Central memory CD8-positive, alpha-beta T cell (primary cell): Measurements from ENCODE around the gene AMIGO1.

Source experiments
- ATAC-seq: fragments of 150-1000 bp; cut with Tn5 transposase; replicated peaks from 2 replicates; pipeline ENCODE4 v1.10.0; 2022; ENCODE audit warnings: mild to moderate bottlenecking, moderate FRiP score, moderate number of reproducible peaks; ENCODE audit not compliant: poor library complexity, severe bottlenecking; ENCODE audit errors: extremely low read depth
- DNase-seq, 2 donors: peaks; one replicate each; pipeline ENCODE4 v3.0.0; 2021; ENCODE audit warnings: low spot score in 2 of 2
- H3K27ac Mint-ChIP-seq: one replicate; pipeline ENCODE4 v1.8.0; 2022; ENCODE audit warnings: low read depth, mild to moderate bottlenecking, moderate library complexity, mixed read lengths
- H3K27me3 Mint-ChIP-seq: one replicate; pipeline ENCODE4 v1.8.0; 2022; ENCODE audit warnings: mixed read lengths
- H3K36me3 Mint-ChIP-seq: one replicate; pipeline ENCODE4 v1.8.0; 2022; ENCODE audit warnings: mild to moderate bottlenecking, moderate library complexity, mixed read lengths; ENCODE audit not compliant: insufficient read depth
- H3K4me1 Mint-ChIP-seq: one replicate; pipeline ENCODE4 v1.8.0; 2022; ENCODE audit warnings: mixed read lengths
- H3K4me3 Mint-ChIP-seq: one replicate; pipeline ENCODE4 v1.8.0; 2022; ENCODE audit warnings: mild to moderate bottlenecking, moderate library complexity, mixed read lengths
- H3K9me3 Mint-ChIP-seq: one replicate; pipeline ENCODE4 v1.8.0; 2022; ENCODE audit warnings: mixed read lengths

AMIGO1 gene, protein sequence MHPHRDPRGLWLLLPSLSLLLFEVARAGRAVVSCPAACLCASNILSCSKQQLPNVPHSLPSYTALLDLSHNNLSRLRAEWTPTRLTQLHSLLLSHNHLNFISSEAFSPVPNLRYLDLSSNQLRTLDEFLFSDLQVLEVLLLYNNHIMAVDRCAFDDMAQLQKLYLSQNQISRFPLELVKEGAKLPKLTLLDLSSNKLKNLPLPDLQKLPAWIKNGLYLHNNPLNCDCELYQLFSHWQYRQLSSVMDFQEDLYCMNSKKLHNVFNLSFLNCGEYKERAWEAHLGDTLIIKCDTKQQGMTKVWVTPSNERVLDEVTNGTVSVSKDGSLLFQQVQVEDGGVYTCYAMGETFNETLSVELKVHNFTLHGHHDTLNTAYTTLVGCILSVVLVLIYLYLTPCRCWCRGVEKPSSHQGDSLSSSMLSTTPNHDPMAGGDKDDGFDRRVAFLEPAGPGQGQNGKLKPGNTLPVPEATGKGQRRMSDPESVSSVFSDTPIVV

DNA sequence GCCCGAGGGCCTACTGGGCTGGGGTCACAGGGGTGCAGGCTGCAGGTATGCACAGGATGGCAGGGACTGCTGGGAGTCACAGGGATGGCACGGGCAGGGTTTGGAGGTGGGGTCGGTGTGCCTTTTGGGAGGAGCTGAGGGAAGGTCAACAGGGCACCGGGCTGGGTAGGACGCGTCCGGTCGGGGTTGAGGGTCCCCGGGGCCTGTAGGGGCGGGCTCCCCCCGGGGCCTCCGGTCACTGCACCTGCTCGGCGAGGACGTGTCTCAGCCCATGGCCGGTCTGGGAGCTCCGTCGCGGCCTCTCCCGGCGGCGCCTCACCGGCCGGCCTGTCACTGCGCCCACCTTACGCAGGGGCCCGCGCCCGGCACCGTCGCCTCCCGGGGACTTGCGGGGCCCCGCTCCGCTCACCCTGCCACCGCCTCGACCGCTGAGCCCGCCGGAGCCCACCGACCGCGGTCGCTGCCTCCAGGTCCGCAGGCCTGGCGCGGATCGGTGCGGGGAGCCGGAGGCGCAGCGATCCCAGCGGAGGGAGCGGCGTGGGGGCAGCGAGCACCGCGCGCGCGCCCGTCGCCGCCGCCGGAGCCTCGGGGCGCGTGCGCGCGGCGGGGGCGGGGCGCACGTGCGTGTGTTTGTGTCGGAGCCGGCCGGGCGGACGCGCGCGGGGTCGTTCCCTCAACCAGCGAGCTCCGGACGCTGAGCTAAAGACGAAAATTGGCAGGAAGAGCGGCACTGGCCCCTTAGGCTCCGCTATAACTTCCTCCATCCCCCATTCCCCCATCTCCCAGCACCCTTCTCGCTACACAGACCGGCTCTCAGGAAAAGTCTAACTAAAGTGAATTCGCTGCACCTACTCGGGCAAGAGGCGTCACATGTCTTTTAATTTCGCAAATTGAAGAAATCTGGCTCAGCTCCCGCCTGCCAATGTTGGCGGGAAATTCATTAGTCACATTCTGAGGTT lies at the start of gene AMIGO1:
Gene AMIGO1, minus strand, starts transcription at position 552 of the 959 bp plus-strand sequence. CDS start 815 bp downstream, outside the sequence.
- DNase-seq: peak in 1 of 2 donors; percentile 23
- Mint-ChIP-seq H3K36me3 (peaks cover 11% of the 10 kb centered on the region), H3K27ac (peak within 1 kb of the TSS; percentile 94), H3K4me3 (peak within 1 kb of the TSS; percentile 93), H3K9me3 (no peaks in the 10 kb centered on the region), H3K27me3 (no peaks in the 10 kb centered on the region), H3K4me1 (peaks cover 58% of the 10 kb centered on the region)
- ATAC-seq: peak; percentile 76

DNA sequence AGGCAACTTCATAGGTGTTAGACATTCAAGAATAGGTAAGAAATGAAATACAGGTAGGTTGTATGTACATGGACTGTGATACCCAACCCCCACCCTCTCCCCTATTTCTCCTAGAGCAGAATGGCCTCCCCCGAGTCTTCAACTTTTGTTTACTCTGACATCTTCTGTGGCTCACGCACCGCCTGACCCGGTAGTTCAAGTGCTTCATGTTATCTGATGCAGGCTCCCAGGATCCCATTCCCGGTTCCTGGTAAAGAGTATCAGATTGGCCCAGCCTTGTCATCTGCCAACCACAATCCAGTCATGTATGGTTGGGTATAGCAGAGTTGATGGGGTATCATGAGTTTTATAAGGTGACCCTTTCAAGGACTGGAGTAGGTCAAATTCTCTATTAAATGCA lies 48.0 kb upstream of the AMIGO1 start:
- no peak for DNase-seq
- H3K36me3 Mint-ChIP-seq: peaks cover 9% of the 10 kb centered on the region
- peaks cover 82% of the 10 kb centered on the region for H3K4me1 Mint-ChIP-seq
- no peaks in the 10 kb centered on the region for H3K27me3 Mint-ChIP-seq
- peak overlapping the region; percentile 4 for H3K4me3 Mint-ChIP-seq
- no peak overlapping the region for H3K27ac Mint-ChIP-seq
- H3K9me3 Mint-ChIP-seq: no peaks in the 10 kb centered on the region
- ATAC-seq: no peak

DNA sequence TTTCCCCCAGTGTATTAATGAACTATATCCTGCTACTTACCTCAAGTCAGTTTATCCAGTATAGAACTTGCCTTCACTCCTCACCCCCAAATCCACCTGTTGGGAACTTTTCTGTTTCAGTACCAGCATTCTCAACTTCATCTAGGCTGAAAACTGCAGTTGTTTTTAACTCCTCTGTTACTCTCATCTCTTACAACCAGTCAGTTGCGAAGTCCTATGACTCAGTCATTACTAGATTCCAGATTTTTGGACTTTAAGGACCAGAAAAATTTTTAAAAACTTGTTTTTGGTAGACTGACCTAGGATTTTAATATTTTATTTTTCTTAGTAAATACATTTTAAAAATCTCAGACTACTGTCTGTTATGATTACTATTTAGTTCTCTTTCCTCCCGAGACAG lies 47.0 kb upstream of the AMIGO1 start:
- Mint-ChIP-seq H3K27me3 (no peaks in the 10 kb centered on the region), H3K36me3 (peaks cover 11% of the 10 kb centered on the region), H3K27ac (no peak overlapping the region), H3K9me3 (no peaks in the 10 kb centered on the region), H3K4me1 (peaks cover 75% of the 10 kb centered on the region), H3K4me3 (no peak overlapping the region)
- DNase-seq: no peak
- no peak for ATAC-seq

DNA sequence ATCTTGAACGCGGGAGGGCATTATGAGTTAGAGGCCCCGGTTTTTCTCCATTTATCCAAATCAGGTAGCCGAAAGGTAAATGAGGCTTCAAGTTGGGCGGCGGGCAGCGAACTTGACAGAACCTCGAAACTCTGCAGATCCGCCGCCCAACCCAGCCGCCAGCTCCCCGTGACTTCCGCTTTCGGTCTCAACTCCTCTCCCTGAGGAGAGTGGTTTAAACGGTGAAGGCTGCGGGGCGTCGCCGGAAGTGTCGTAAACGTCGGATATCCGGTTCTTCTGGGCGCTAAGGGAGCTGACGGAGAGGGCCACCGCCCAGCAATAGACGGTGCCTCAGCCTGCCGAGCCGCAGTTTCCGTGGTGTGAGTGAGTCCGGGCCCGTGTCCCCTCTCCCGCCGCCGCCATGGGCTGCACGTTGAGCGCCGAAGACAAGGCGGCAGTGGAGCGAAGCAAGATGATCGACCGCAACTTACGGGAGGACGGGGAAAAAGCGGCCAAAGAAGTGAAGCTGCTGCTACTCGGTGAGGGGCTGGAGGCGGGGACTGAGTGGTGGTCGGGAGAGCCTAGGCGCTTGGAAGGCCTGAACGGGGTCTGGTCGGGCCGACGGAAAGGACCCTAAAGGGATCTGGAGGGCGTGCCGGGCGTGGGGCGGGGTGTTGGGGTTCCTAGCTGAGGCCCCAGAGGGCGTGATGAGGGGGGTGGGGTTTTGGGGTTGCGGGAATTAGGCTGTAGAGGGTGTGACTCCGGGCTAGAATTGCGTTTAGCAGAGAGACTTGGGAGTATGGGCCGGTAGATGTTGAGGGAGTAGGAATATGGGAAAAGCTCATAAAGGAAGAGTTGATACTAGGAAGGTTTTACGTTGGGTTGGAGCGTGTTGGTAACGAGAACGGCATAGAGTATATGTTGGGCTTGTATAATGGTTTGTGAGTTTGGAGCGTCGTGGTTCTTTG lies 39.1 kb upstream of the AMIGO1 start, which contains the start of gene GNAI3:
Gene GNAI3, plus strand, starts transcription at position 295 of the 947 bp plus-strand sequence. Its CDS starts 106 bp downstream, at position 401.
- peak; percentile 91 to 93 for DNase-seq
- peak within 1 kb of the TSS; percentile 99 for H3K4me3 Mint-ChIP-seq
- H3K27me3 Mint-ChIP-seq: no peaks in the 10 kb centered on the region
- peak; percentile 97 for ATAC-seq
- peak within 1 kb of the TSS; percentile 96 for H3K27ac Mint-ChIP-seq
- H3K4me1 Mint-ChIP-seq: peaks cover 49% of the 10 kb centered on the region
- no peaks in the 10 kb centered on the region for H3K9me3 Mint-ChIP-seq
- peaks cover 18% of the 10 kb centered on the region for H3K36me3 Mint-ChIP-seq

DNA sequence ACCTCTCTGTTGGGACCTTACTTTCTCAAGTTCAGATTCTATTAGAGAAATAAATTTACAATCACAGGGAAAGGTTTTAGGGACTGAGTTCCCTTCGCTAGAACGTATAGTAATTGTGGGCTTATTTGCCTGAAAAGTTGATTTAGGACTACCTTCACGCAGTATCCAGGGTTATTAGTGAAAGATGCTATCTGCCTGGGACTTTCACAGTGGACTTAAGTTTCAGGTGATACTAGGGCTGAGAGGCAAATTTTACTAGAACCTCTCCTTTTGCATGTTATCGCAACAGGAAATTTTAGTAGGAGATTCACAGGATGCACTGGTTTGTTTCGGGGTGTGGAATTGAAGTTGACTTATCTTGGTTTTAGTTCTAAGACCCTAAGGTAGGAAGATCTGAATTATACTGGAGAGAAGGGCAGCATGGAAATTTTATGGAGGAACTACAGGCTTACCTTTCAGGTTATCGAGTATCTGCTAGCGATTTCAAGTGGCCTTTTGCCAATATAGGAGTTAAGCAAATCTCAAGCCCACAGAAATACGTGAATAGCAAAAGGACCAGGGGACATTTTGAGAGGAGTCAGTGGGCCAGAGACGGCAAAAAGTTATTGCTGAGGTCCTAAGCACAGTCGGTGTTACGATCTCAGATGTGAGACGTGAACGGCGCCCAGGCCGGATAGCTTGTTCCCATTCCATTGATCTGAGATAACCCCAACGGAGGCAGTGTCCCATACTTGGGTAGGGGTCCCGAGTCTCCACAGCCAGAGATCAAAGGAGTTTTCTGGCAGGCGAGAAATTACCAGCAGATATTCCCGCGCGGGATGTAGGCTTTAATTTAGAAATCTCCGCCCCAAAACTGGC lies 38.2 kb upstream of the AMIGO1 start:
- peaks cover 18% of the 10 kb centered on the region for H3K36me3 Mint-ChIP-seq
- H3K4me3 Mint-ChIP-seq: peak overlapping the region; percentile 99
- ATAC-seq (no peak), DNase-seq (no peak)
- no peaks in the 10 kb centered on the region for H3K9me3 Mint-ChIP-seq
- H3K4me1 Mint-ChIP-seq: peaks cover 46% of the 10 kb centered on the region
- H3K27ac Mint-ChIP-seq: peak overlapping the region; percentile 96
- H3K27me3 Mint-ChIP-seq: no peaks in the 10 kb centered on the region

DNA sequence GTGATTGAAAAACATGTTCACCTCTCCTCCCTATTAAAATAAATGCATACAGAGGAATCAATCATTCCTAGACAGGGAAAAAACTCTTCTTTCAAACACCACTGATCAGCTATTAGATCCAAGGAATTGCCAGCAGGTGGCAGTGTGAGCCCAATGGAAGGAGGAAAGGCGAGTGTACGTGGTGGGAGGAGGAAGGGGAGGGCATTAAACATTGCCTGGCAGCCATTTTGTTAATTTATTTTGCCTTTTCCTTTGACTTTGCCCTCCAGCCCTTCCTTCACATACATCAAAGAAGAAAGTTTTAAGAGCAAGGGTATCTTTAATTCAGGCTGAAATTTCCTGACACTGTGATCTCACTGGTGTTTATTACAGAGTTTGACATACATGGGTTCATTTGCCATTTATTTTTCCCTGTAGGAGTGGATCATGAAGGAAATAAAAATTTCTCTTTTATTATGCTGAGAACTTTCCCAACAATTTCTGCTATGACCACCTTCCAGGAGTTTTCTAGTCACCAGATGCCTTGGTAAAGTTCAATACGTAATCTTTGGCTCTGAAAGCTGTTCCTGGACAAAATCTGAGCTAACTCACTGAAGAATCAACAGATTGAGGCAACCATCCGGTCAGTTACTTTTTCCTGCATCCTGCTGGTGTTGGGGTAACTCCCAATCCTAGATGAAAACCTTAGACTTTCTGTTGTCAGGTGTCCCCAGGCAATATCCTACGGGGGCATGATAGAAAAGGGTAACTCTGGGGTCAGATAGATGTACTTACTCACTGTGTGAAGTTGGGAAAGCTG lies 37.0 kb upstream of the AMIGO1 start:
- Mint-ChIP-seq H3K4me3 (peak overlapping the region; percentile 99), H3K4me1 (peaks cover 43% of the 10 kb centered on the region), H3K27me3 (no peaks in the 10 kb centered on the region), H3K9me3 (no peaks in the 10 kb centered on the region), H3K27ac (peak overlapping the region; percentile 96), H3K36me3 (peaks cover 16% of the 10 kb centered on the region)
- peak; percentile 76 to 81 for DNase-seq
- peak; percentile 34 for ATAC-seq

DNA sequence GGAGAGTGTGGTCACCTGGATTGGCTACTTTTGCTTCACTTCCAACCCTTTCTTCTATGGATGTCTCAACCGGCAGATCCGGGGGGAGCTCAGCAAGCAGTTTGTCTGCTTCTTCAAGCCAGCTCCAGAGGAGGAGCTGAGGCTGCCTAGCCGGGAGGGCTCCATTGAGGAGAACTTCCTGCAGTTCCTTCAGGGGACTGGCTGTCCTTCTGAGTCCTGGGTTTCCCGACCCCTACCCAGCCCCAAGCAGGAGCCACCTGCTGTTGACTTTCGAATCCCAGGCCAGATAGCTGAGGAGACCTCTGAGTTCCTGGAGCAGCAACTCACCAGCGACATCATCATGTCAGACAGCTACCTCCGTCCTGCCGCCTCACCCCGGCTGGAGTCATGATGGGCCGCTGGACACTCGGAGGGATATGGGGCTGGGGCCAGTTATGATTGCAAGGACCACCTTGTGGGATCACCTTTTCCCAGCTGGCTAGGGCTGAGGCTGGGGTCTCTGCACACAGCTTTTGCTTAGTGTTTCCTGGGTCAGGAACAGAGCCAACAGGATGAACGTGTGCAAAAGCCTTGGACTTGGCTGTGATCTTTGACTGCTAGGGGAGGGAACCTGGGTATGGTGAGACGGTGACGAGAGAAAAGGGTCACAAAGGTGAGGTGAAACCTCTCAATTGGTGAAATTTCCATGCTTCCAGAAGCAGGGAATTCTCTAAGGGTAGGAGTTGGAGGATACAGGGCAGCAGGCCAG lies 34.6 kb upstream of the AMIGO1 start:
- peaks cover 17% of the 10 kb centered on the region for H3K36me3 Mint-ChIP-seq
- no peaks in the 10 kb centered on the region for H3K9me3 Mint-ChIP-seq
- ATAC-seq (no peak), DNase-seq (no peak)
- no peaks in the 10 kb centered on the region for H3K27me3 Mint-ChIP-seq
- H3K27ac Mint-ChIP-seq: no peak overlapping the region
- no peak overlapping the region for H3K4me3 Mint-ChIP-seq
- H3K4me1 Mint-ChIP-seq: peaks cover 30% of the 10 kb centered on the region

DNA sequence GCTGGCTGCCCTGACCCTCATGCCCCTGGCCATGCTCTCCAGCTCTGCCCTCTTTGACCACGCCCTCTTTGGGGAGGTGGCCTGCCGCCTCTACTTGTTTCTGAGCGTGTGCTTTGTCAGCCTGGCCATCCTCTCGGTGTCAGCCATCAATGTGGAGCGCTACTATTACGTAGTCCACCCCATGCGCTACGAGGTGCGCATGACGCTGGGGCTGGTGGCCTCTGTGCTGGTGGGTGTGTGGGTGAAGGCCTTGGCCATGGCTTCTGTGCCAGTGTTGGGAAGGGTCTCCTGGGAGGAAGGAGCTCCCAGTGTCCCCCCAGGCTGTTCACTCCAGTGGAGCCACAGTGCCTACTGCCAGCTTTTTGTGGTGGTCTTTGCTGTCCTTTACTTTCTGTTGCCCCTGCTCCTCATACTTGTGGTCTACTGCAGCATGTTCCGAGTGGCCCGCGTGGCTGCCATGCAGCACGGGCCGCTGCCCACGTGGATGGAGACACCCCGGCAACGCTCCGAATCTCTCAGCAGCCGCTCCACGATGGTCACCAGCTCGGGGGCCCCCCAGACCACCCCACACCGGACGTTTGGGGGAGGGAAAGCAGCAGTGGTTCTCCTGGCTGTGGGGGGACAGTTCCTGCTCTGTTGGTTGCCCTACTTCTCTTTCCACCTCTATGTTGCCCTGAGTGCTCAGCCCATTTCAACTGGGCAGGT lies 33.9 kb upstream of the AMIGO1 start:
- no peak for DNase-seq

DNA sequence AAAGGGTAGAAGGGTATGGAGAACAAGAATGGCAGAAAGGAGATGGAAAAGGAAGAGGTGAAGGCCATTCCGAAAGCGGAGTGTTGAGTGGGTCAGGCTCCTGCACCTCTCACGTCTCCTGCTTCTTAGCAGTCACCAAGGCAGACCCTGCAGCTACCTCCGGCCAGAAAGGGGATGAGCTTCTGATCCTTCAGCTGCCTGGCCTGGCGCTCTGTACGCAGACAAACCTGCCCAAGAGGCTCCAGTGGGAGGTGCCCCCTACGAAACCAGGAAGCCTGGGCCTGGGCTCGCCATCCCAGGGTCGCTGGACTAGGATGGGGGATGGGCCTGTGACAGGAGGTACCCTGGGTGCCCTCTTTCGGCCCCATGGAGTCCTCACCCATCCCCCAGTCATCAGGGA lies 33.1 kb upstream of the AMIGO1 start:
- Mint-ChIP-seq H3K27ac (no peak overlapping the region), H3K4me3 (no peak overlapping the region), H3K36me3 (peaks cover 5% of the 10 kb centered on the region), H3K9me3 (no peaks in the 10 kb centered on the region), H3K27me3 (no peaks in the 10 kb centered on the region), H3K4me1 (peaks cover 17% of the 10 kb centered on the region)
- ATAC-seq (no peak), DNase-seq (no peak)

More for the DNA sequence above, 33.9 kb upstream of the AMIGO1 start:
- Mint-ChIP-seq H3K36me3 (peaks cover 13% of the 10 kb centered on the region), H3K9me3 (no peaks in the 10 kb centered on the region), H3K4me3 (no peak overlapping the region), H3K27me3 (no peaks in the 10 kb centered on the region), H3K4me1 (peaks cover 23% of the 10 kb centered on the region), H3K27ac (peak overlapping the region; percentile 48)
- ATAC-seq: no peak

DNA sequence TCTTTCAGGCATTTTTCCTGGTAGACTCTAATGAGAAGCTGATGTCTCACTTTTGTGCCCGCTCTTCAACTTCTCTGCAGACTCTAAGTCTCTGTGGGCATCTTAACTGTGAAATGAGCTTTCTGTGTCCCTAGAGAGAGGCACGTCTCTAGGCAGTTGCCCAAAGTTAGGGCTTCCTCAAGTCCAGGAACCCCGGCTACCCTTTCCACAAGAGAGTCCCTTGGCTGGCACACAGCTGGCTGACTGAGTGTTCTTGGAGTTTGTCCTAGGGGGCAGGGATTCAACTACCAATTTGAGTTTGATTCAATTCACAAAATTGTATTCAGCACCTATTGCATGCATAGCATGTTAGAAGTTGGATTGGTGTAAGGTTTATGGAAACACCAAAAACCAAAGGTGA lies 31.6 kb upstream of the AMIGO1 start:
- ATAC-seq (no peak), DNase-seq (no peak)
- Mint-ChIP-seq H3K27me3 (no peaks in the 10 kb centered on the region), H3K4me3 (no peak overlapping the region), H3K27ac (no peak overlapping the region), H3K36me3 (peaks cover 2% of the 10 kb centered on the region), H3K4me1 (peaks cover 1% of the 10 kb centered on the region), H3K9me3 (no peaks in the 10 kb centered on the region)
